GM23248 (cell line): ENCODE results near the gene IL13RA1. TPM values are rescaled to one million over a fixed set of nuclear protein-coding genes. Genes with fewer than 3 reads are reported as not detected.

Source experiments
- DNase-seq: peaks from one replicate; pipeline ENCODE4 v3.0.0-alpha.2; 2015
- H2AFZ ChIP-seq: fragments of 200-600 bp; sonication (generic); 2 replicates; pipeline ENCODE4 v1.6.1; 2016; ENCODE audit warnings: antibody characterized with exemption
- H3F3A ChIP-seq: fragments of 200-600 bp; sonication (generic); 2 replicates; pipeline ENCODE4 v1.6.1; 2016; ENCODE audit warnings: mild to moderate bottlenecking, antibody characterized with exemption, mixed run types; ENCODE audit not compliant: insufficient read depth
- H3K27ac ChIP-seq: fragments of 200-600 bp; sonication (generic); 2 replicates; pipeline ENCODE4 v1.5.1; 2016; ENCODE audit warnings: mild to moderate bottlenecking
- H3K27me3 ChIP-seq: fragments of 200-600 bp; sonication (generic); replicated peaks from 2 replicates; pipeline ENCODE4 v1.6.1; 2016; ENCODE audit warnings: mild to moderate bottlenecking; ENCODE audit not compliant: insufficient read depth
- H3K36me3 ChIP-seq: fragments of 200-600 bp; sonication (generic); 2 replicates; pipeline ENCODE4 v1.6.1; 2016; ENCODE audit warnings: low read depth, mild to moderate bottlenecking
- H3K4me1 ChIP-seq: fragments of 200-600 bp; sonication (generic); 2 replicates; pipeline ENCODE4 v1.6.1; 2016; ENCODE audit warnings: mild to moderate bottlenecking; ENCODE audit not compliant: insufficient read depth
- H3K4me2 ChIP-seq: fragments of 200-600 bp; sonication (generic); one replicate; pipeline ENCODE4 v1.6.1; 2016; ENCODE audit warnings: mild to moderate bottlenecking; ENCODE audit not compliant: unreplicated experiment
- H3K4me3 ChIP-seq: fragments of 200-600 bp; sonication (generic); 2 replicates; pipeline ENCODE4 v1.5.1; 2016; ENCODE audit warnings: mild to moderate bottlenecking
- H3K79me2 ChIP-seq: fragments of 200-600 bp; sonication (generic); 2 replicates; pipeline ENCODE4 v1.6.1; 2016; ENCODE audit warnings: mild to moderate bottlenecking; ENCODE audit not compliant: insufficient read depth
- H3K9ac ChIP-seq: fragments of 200-600 bp; sonication (generic); 2 replicates; pipeline ENCODE4 v1.6.1; 2016; ENCODE audit warnings: mild to moderate bottlenecking
- H3K9me2 ChIP-seq: fragments of 200-600 bp; sonication (generic); 2 replicates; pipeline ENCODE4 v1.6.1; 2016; ENCODE audit warnings: mixed run types, mild to moderate bottlenecking, moderate library complexity; ENCODE audit not compliant: insufficient read depth
- H3K9me3 ChIP-seq: fragments of 200-600 bp; sonication (generic); one replicate; pipeline ENCODE4 v1.6.1; 2017; ENCODE audit warnings: low read depth
- H4K20me1 ChIP-seq: fragments of 200-600 bp; sonication (generic); 2 replicates; pipeline ENCODE4 v1.6.0; 2016; ENCODE audit not compliant: insufficient read depth
- EZH2 ChIP-seq: fragments of 200-600 bp; sonication (generic); IDR thresholded peaks from 2 replicates; pipeline ENCODE4 v1.6.1; 2018; ENCODE audit warnings: antibody characterized with exemption, mild to moderate bottlenecking; ENCODE audit not compliant: insufficient read depth, poor library complexity, severe bottlenecking
- EZH2phosphoT487 ChIP-seq: fragments of 200-600 bp; sonication (generic); IDR thresholded peaks from 2 replicates; pipeline ENCODE4 v1.6.1; 2018; ENCODE audit warnings: antibody characterized with exemption, moderate library complexity, mild to moderate bottlenecking, low read depth; ENCODE audit not compliant: insufficient read depth
- WGBS, 2 experiments: methylation state at CpG; one replicate each; pipeline ENCODE4 v1.1.6; 2015 to 2017; ENCODE audit warnings: low lambda C conversion rate in 2 of 2, low coverage in 1 of 2; ENCODE audit errors: missing lambda C conversion rate in 2 of 2; 5-methylcytosine and 5-hydroxymethylcytosine counted together
- in situ Hi-C: fragments of 300-500 bp; cut with MboI; formaldehyde crosslinking; loops from 2 replicates; pipeline ENCODE4 v1.15.0; 2020
- polyA plus RNA-seq: library from polyadenylated mRNA; unstranded; fragments of >200 nt; fragmentation: Nextera tagmentation; extraction: Ambion mirVana; gene quantifications from 2 replicates; pipeline ENCODE4 v1.2.1, GENCODE V29; 2016
- small RNA-seq: library from RNA; depleted of rRNA; stranded (forward); fragments of <200 nt; gene quantifications from one replicate; pipeline ENCODE3, GENCODE V24; 2014; ENCODE audit warnings: low read depth, low replicate concordance
- total RNA-seq: library from RNA; depleted of rRNA; stranded (reverse); fragments of >200 nt; shearing (Covaris generic); gene quantifications from 2 replicates; pipeline ENCODE4 v1.2.3, GENCODE V29; 2014; rRNA removed

The IL13RA1 gene
- total and polyA plus RNA-seq, 2 experiments from 2014 or later, result 47.9 to 51.2 TPM

GRCh38 chrX:118824173-118824730, 96.8 kb downstream of the IL13RA1 start:
- Histone ChIP-seq H3K36me3 (no peaks in the 10 kb centered on the region), H3K27ac (no peak overlapping the region), H2AFZ (peak overlapping the region; percentile 63), H4K20me1 (no peaks in the 10 kb centered on the region), H3K9me3 (no peaks in the 10 kb centered on the region), H3K27me3 (peaks cover 10% of the 10 kb centered on the region), H3K79me2 (no peaks in the 10 kb centered on the region), H3K4me3 (peak overlapping the region; percentile 59; the same call in 1 of the 2 replicates), H3K4me2 (peak overlapping the region; percentile 71), H3K9ac (no peak overlapping the region), H3F3A (no peaks in the 10 kb centered on the region), H3K4me1 (no peaks in the 10 kb centered on the region), H3K9me2 (no peaks in the 10 kb centered on the region)
- DNase-seq, result no peak
- in situ Hi-C loops, result loop anchor here (25.0 kb wide), 1 partner anchor 362 kb away; no protein-coding TSS in a partner anchor
- WGBS, 2 experiments, result 6 to 13% methylated on average over 9 to 20 of the region's 22 CpGs
- TF ChIP-seq EZH2phosphoT487, result no peak
- no peak for TF ChIP-seq EZH2

DNA sequence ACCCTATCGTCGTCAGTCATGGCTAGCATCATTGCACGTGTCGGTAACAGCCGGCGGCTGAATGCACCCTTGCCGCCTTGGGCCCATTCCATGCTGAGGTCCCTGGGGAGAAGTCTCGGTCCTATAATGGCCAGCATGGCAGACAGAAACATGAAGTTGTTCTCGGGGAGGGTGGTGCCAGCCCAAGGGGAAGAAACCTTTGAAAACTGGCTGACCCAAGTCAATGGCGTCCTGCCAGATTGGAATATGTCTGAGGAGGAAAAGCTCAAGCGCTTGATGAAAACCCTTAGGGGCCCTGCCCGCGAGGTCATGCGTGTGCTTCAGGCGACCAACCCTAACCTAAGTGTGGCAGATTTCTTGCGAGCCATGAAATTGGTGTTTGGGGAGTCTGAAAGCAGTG, 97.8 kb downstream of the IL13RA1 start:
- no peak overlapping the region for H2AFZ ChIP-seq
- H3K4me1 ChIP-seq, result no peaks in the 10 kb centered on the region
- H3K4me2 ChIP-seq, result no peak overlapping the region
- H3K9me3 ChIP-seq, result no peaks in the 10 kb centered on the region
- peaks cover 10% of the 10 kb centered on the region for H3K27me3 ChIP-seq
- H3K27ac ChIP-seq, result no peak overlapping the region
- no peak for TF ChIP-seq EZH2phosphoT487
- no peak for TF ChIP-seq EZH2
- no peaks in the 10 kb centered on the region for H3K9me2 ChIP-seq
- H3K9ac ChIP-seq, result no peak overlapping the region
- H4K20me1 ChIP-seq, result no peaks in the 10 kb centered on the region
- no peak for DNase-seq
- H3K4me3 ChIP-seq, result no peak overlapping the region
- no peaks in the 10 kb centered on the region for H3K79me2 ChIP-seq
- H3F3A ChIP-seq, result no peaks in the 10 kb centered on the region
- in situ Hi-C loops, result loop anchor here (25.0 kb wide), 1 partner anchor 387 kb away; no protein-coding TSS in a partner anchor
- no peaks in the 10 kb centered on the region for H3K36me3 ChIP-seq
- WGBS, 2 experiments, result 61 to 78% methylated on average over 11 to 16 of the region's 16 CpGs

GRCh38 chrX:118839334-118839958, 112.0 kb downstream of the IL13RA1 start:
- Histone ChIP-seq H3K4me1 (no peaks in the 10 kb centered on the region), H4K20me1 (no peaks in the 10 kb centered on the region), H3K79me2 (no peaks in the 10 kb centered on the region), H3F3A (no peaks in the 10 kb centered on the region), H3K9ac (peak overlapping the region; percentile 50; the same call in 1 of the 2 replicates), H3K27me3 (no peaks in the 10 kb centered on the region), H3K4me2 (peak overlapping the region; percentile 65), H3K9me2 (no peaks in the 10 kb centered on the region), H3K9me3 (no peaks in the 10 kb centered on the region), H3K36me3 (no peaks in the 10 kb centered on the region), H3K27ac (no peak overlapping the region), H2AFZ (peak overlapping the region; percentile 76), H3K4me3 (peak overlapping the region; percentile 70)
- TF ChIP-seq EZH2, result no peak
- in situ Hi-C loops, result loop anchor here (25.0 kb wide), 1 partner anchor 373 kb away; no protein-coding TSS in a partner anchor
- peak; percentile 62 for DNase-seq
- 4 to 9% methylated on average over 26 to 35 of the region's 50 CpGs for WGBS, 2 experiments

Small RNAs within 50 kb of the gene (small RNA-seq; reads per million reads assigned to genes)
- gene RF00566, result not detected

Other genes with a start within 250 kb of the IL13RA1 start
- 15.6 and 21.9 TPM in 2 replicates for gene DOCK11, start 231.8 kb upstream of the IL13RA1 start, total RNA-seq
- 9.8 and 11.7 TPM in 2 replicates for gene DOCK11, start 231.8 kb upstream of the IL13RA1 start, polyA plus RNA-seq
- gene ZCCHC12, start 96.2 kb downstream of the IL13RA1 start, total RNA-seq, result not detected in 2 replicates
- not detected in 2 replicates for gene ZCCHC12, start 96.2 kb downstream of the IL13RA1 start, polyA plus RNA-seq
- gene LONRF3, start 247.0 kb downstream of the IL13RA1 start, total RNA-seq, result 0.54 TPM in 1 of 2 replicates, not detected in the other
- not detected in 2 replicates for gene LONRF3, start 247.0 kb downstream of the IL13RA1 start, polyA plus RNA-seq